ENCODE results near the gene SKAP2.

SKAP2 gene

DNA sequence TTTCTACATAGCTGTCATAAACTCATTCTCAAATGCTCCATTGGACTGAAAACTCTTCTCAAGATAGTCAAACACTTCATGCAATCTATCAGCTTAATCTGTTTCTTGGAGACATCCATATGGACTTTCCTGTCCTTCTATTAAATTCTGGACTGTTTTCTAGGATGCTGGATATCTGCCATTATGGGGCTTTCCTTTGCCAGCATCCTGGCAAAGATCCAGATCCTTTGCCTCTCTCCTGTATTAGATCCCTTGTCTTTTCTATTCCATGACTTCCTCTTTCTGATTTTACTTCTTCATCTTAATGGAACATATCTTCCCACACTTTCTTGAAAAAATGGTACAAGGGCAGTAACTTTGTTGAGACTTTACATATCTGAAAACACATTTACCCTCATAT lies 35.9 kb upstream of the SKAP2 start:
- no peak overlapping the region for H3K4me2 ChIP-seq (ENCODE audit: low read length)
- H4K91ac ChIP-seq (ENCODE audit: low read depth, low read length) = no peak overlapping the region
- no peak overlapping the region for H3K14ac ChIP-seq (ENCODE audit: low read length)
- no peak overlapping the region for H2AFZ ChIP-seq (ENCODE audit: insufficient read depth, low read length, poor library complexity)
- H2BK12ac ChIP-seq (ENCODE audit: low read length) = no peak overlapping the region
- H3K27me3 ChIP-seq (ENCODE audit: insufficient read depth, low read length) = no peaks in the 10 kb centered on the region
- H3K23ac ChIP-seq (ENCODE audit: low read length) = no peak overlapping the region
- H3K4me1 ChIP-seq (ENCODE audit: control insufficient read depth in 1 of 2, insufficient read depth in 2 of 2, low read length in 2 of 2) = no peaks in the 10 kb centered on the region
- H4K8ac ChIP-seq (ENCODE audit: low read depth, low read length) = no peak overlapping the region
- DNase-seq = no peak
- no peaks in the 10 kb centered on the region for H3K9me3 ChIP-seq (ENCODE audit: insufficient read depth, low read depth, low read length)
- H3K4me3 ChIP-seq (ENCODE audit: low read depth, low read length) = no peak overlapping the region
- no peak overlapping the region for H2BK5ac ChIP-seq (ENCODE audit: low read depth, low read length, poor library complexity)
- H3K4ac ChIP-seq (ENCODE audit: low read depth, low read length) = no peak overlapping the region
- H3K79me1 ChIP-seq (ENCODE audit: low read length) = no peaks in the 10 kb centered on the region
- H2AK5ac ChIP-seq (ENCODE audit: low read length) = no peak overlapping the region
- H3K18ac ChIP-seq (ENCODE audit: low read length) = no peak overlapping the region
- H3K9ac ChIP-seq (ENCODE audit: low read length) = no peak overlapping the region
- no peak overlapping the region for H4K12ac ChIP-seq (ENCODE audit: low read depth, low read length)
- no peak overlapping the region for H2BK120ac ChIP-seq (ENCODE audit: insufficient read depth, low read length, poor library complexity)
- no peak overlapping the region for H3K27ac ChIP-seq (ENCODE audit: low read depth, low read length)
- no peaks in the 10 kb centered on the region for H3K79me2 ChIP-seq (ENCODE audit: control insufficient read depth, insufficient read depth, low read length, poor library complexity)
- H3K36me3 ChIP-seq (ENCODE audit: control insufficient read depth in 1 of 2, insufficient read depth in 2 of 2, low read length in 2 of 2) = no peaks in the 10 kb centered on the region

DNA sequence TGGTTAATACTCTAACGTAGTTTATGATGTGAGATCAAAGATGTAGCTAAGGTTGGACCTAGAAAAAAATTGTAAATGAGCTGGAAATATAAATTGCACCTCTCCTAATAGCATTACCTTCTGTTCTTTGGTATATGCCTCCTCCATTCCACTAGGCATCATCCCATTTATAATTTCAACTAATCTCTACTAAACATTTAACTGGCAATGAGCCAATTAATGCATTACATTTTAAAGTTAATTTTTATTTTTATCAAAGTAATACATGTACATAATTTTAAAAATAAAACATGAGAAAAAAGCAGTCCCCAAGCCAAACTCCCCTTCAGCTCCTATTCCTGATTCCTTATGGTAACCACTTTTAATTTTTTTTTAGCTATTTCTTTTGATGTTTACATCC lies 35.1 kb upstream of the SKAP2 start:
- Histone ChIP-seq H4K91ac (ENCODE audit: low read depth, low read length) (no peak overlapping the region), H3K9me3 (ENCODE audit: insufficient read depth, low read depth, low read length) (no peaks in the 10 kb centered on the region), H2AFZ (ENCODE audit: insufficient read depth, low read length, poor library complexity) (no peak overlapping the region), H3K4me1 (ENCODE audit: control insufficient read depth in 1 of 2, insufficient read depth in 2 of 2, low read length in 2 of 2) (no peaks in the 10 kb centered on the region), H3K27ac (ENCODE audit: low read depth, low read length) (no peak overlapping the region), H3K27me3 (ENCODE audit: insufficient read depth, low read length) (no peaks in the 10 kb centered on the region), H3K23ac (ENCODE audit: low read length) (no peak overlapping the region), H2AK5ac (ENCODE audit: low read length) (no peak overlapping the region), H3K79me1 (ENCODE audit: low read length) (no peaks in the 10 kb centered on the region), H2BK120ac (ENCODE audit: insufficient read depth, low read length, poor library complexity) (no peak overlapping the region), H3K36me3 (ENCODE audit: control insufficient read depth in 1 of 2, insufficient read depth in 2 of 2, low read length in 2 of 2) (no peaks in the 10 kb centered on the region), H3K9ac (ENCODE audit: low read length) (no peak overlapping the region), H3K18ac (ENCODE audit: low read length) (no peak overlapping the region), H3K14ac (ENCODE audit: low read length) (no peak overlapping the region), H2BK12ac (ENCODE audit: low read length) (no peak overlapping the region), H4K12ac (ENCODE audit: low read depth, low read length) (no peak overlapping the region), H3K79me2 (ENCODE audit: control insufficient read depth, insufficient read depth, low read length, poor library complexity) (no peaks in the 10 kb centered on the region), H3K4me2 (ENCODE audit: low read length) (no peak overlapping the region), H2BK5ac (ENCODE audit: low read depth, low read length, poor library complexity) (no peak overlapping the region), H3K4ac (ENCODE audit: low read depth, low read length) (no peak overlapping the region), H4K8ac (ENCODE audit: low read depth, low read length) (no peak overlapping the region), H3K4me3 (ENCODE audit: low read depth, low read length) (no peak overlapping the region)
- no CpG with 5 or more reads among the region's 1 CpG for WGBS (ENCODE audit: extremely low coverage, insufficient coverage, insufficient read length)
- DNase-seq = no peak

DNA sequence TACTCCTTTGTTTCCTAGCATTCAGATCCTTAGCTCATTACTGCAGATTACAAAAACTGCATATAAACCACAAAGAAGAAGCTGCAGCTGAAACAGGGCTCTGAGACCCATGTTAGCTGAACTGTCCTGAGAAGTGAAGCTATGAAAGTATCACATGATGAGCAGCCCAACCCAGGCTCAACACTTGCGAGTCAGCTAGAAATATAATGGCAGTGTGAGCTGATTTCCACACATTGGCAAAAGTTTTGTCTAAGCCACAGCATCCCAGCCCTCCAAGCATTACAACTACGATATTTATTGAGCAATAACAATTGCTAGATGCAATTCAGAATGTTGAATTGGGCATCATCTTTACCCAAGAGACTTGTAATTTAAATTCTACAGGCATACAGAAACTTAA lies 34.5 kb upstream of the SKAP2 start:
- Histone ChIP-seq H2BK120ac (ENCODE audit: insufficient read depth, low read length, poor library complexity) (no peak overlapping the region), H2BK12ac (ENCODE audit: low read length) (no peak overlapping the region), H4K91ac (ENCODE audit: low read depth, low read length) (no peak overlapping the region), H3K23ac (ENCODE audit: low read length) (no peak overlapping the region), H3K14ac (ENCODE audit: low read length) (no peak overlapping the region), H4K12ac (ENCODE audit: low read depth, low read length) (no peak overlapping the region), H3K9ac (ENCODE audit: low read length) (no peak overlapping the region), H3K4me2 (ENCODE audit: low read length) (no peak overlapping the region), H3K18ac (ENCODE audit: low read length) (no peak overlapping the region), H3K36me3 (ENCODE audit: control insufficient read depth in 1 of 2, insufficient read depth in 2 of 2, low read length in 2 of 2) (no peaks in the 10 kb centered on the region), H3K9me3 (ENCODE audit: insufficient read depth, low read depth, low read length) (no peaks in the 10 kb centered on the region), H2AFZ (ENCODE audit: insufficient read depth, low read length, poor library complexity) (no peak overlapping the region), H4K8ac (ENCODE audit: low read depth, low read length) (no peak overlapping the region), H3K4ac (ENCODE audit: low read depth, low read length) (no peak overlapping the region), H3K4me3 (ENCODE audit: low read depth, low read length) (no peak overlapping the region), H3K27me3 (ENCODE audit: insufficient read depth, low read length) (no peaks in the 10 kb centered on the region), H3K79me2 (ENCODE audit: control insufficient read depth, insufficient read depth, low read length, poor library complexity) (no peaks in the 10 kb centered on the region), H2BK5ac (ENCODE audit: low read depth, low read length, poor library complexity) (no peak overlapping the region), H2AK5ac (ENCODE audit: low read length) (no peak overlapping the region), H3K27ac (ENCODE audit: low read depth, low read length) (no peak overlapping the region), H3K79me1 (ENCODE audit: low read length) (no peaks in the 10 kb centered on the region), H3K4me1 (ENCODE audit: control insufficient read depth in 1 of 2, insufficient read depth in 2 of 2, low read length in 2 of 2) (no peaks in the 10 kb centered on the region)
- no CpG with 5 or more reads among the region's 2 CpGs for WGBS (ENCODE audit: extremely low coverage, insufficient coverage, insufficient read length)
- no peak for DNase-seq

DNA sequence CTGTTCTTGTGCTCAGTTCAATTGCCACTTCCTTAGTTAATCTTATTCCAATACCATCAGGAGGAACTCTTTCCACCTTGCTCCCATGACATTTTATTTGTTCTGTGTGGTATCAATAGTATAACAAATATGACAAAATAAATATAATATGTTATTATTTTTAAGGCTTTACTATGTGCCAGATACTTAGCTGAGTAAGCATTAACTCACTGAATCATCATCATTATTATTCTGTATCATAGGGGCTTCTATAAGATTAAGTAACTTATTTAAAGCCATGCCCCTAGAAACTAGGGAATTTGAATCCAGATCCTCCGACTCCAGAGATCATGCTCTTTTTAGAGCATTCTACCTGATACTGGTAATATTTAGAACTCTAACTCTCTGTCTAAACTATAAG lies 33.5 kb upstream of the SKAP2 start:
- no peak overlapping the region for H3K9ac ChIP-seq (ENCODE audit: low read length)
- no peaks in the 10 kb centered on the region for H3K79me1 ChIP-seq (ENCODE audit: low read length)
- no peak overlapping the region for H4K8ac ChIP-seq (ENCODE audit: low read depth, low read length)
- H2AK5ac ChIP-seq (ENCODE audit: low read length) = no peak overlapping the region
- no peak overlapping the region for H3K23ac ChIP-seq (ENCODE audit: low read length)
- H2BK120ac ChIP-seq (ENCODE audit: insufficient read depth, low read length, poor library complexity) = no peak overlapping the region
- H3K4ac ChIP-seq (ENCODE audit: low read depth, low read length) = no peak overlapping the region
- no peak overlapping the region for H4K12ac ChIP-seq (ENCODE audit: low read depth, low read length)
- DNase-seq = no peak
- H3K27ac ChIP-seq (ENCODE audit: low read depth, low read length) = no peak overlapping the region
- H2AFZ ChIP-seq (ENCODE audit: insufficient read depth, low read length, poor library complexity) = no peak overlapping the region
- no peak overlapping the region for H3K4me3 ChIP-seq (ENCODE audit: low read depth, low read length)
- no peaks in the 10 kb centered on the region for H3K27me3 ChIP-seq (ENCODE audit: insufficient read depth, low read length)
- no peak overlapping the region for H3K18ac ChIP-seq (ENCODE audit: low read length)
- no peak overlapping the region for H4K91ac ChIP-seq (ENCODE audit: low read depth, low read length)
- H3K14ac ChIP-seq (ENCODE audit: low read length) = no peak overlapping the region
- H3K4me2 ChIP-seq (ENCODE audit: low read length) = no peak overlapping the region
- no peak overlapping the region for H2BK5ac ChIP-seq (ENCODE audit: low read depth, low read length, poor library complexity)
- WGBS (ENCODE audit: extremely low coverage, insufficient coverage, insufficient read length) = no CpG with 5 or more reads among the region's 1 CpG
- H2BK12ac ChIP-seq (ENCODE audit: low read length) = no peak overlapping the region
- no peaks in the 10 kb centered on the region for H3K4me1 ChIP-seq (ENCODE audit: control insufficient read depth in 1 of 2, insufficient read depth in 2 of 2, low read length in 2 of 2)
- no peaks in the 10 kb centered on the region for H3K36me3 ChIP-seq (ENCODE audit: control insufficient read depth in 1 of 2, insufficient read depth in 2 of 2, low read length in 2 of 2)
- H3K79me2 ChIP-seq (ENCODE audit: control insufficient read depth, insufficient read depth, low read length, poor library complexity) = no peaks in the 10 kb centered on the region
- H3K9me3 ChIP-seq (ENCODE audit: insufficient read depth, low read depth, low read length) = no peaks in the 10 kb centered on the region
